SJCRH30 (cell line): ENCODE measurements around the gene PIH1D2. TPM values are rescaled to one million over a fixed set of nuclear protein-coding genes. Genes with fewer than 3 reads are reported as not detected.
"Not testable (repeated sequence)": the region's sequence is repeated elsewhere in the genome, so short reads cannot be mapped to it uniquely, and the experiment has no call there.

Experiments used
- DNase-seq, 2 experiments: peaks; one replicate each; pipeline ENCODE4 v3.0.0-alpha.2; 2015 to 2020
- H3K27ac ChIP-seq: fragments of 250-450 bp; sonication (Bioruptor Pico); 2 replicates; pipeline ENCODE4 v1.5.1; 2020; ENCODE audit warnings: mild to moderate bottlenecking, moderate library complexity
- H3K27me3 ChIP-seq: fragments of 250-450 bp; sonication (Bioruptor Pico); 2 replicates; pipeline ENCODE4 v1.5.1; 2020; ENCODE audit warnings: mild to moderate bottlenecking, moderate library complexity
- H3K36me3 ChIP-seq: fragments of 250-450 bp; sonication (Bioruptor Pico); 2 replicates; pipeline ENCODE4 v1.5.1; 2020; ENCODE audit warnings: mild to moderate bottlenecking, moderate library complexity
- H3K4me1 ChIP-seq: fragments of 250-450 bp; sonication (Bioruptor Pico); 2 replicates; pipeline ENCODE4 v1.5.1; 2020; ENCODE audit warnings: mild to moderate bottlenecking, moderate library complexity
- H3K4me3 ChIP-seq: fragments of 250-450 bp; sonication (Bioruptor Pico); 2 replicates; pipeline ENCODE4 v1.5.1; 2020; ENCODE audit warnings: mild to moderate bottlenecking, moderate library complexity
- H3K9me3 ChIP-seq: fragments of 250-450 bp; sonication (Bioruptor Pico); replicated peaks from 2 replicates; pipeline ENCODE4 v1.5.1; 2020; ENCODE audit warnings: mild to moderate bottlenecking, moderate library complexity
- total RNA-seq: library from RNA; depleted of rRNA; stranded (reverse); fragments of >200 nt; shearing (Covaris generic); gene quantifications from 2 replicates; pipeline ENCODE4 v1.2.3, GENCODE V29; 2014

Gene PIH1D2
- total RNA-seq, 1 experiment from 2014 or later: 0.99 TPM

- Histone ChIP-seq H3K27ac (peak within 1 kb of the TSS; percentile 75), H3K4me3 (peak within 1 kb of the TSS; percentile 94), H3K9me3 (no peaks in the 10 kb centered on the region), H3K36me3 (peaks cover 41% of the 10 kb centered on the region), H3K4me1 (peaks cover 7% of the 10 kb centered on the region; the same call in 1 of the 2 replicates), H3K27me3 (no peaks in the 10 kb centered on the region)
- peak; percentile 92 to 96 for DNase-seq
Observed at GRCh38 chr11:112086422-112087191, 12.8 kb upstream of the PIH1D2 start, which contains the start of the genes SDHD and TIMM8B. Gene SDHD (plus strand): TSS chr11:112086873. CDS start chr11:112086908, 35 bp downstream. Gene TIMM8B (minus strand): TSS chr11:112086756. CDS start chr11:112086723, 33 bp downstream.

- Histone ChIP-seq H3K4me3 (peak overlapping the region; percentile 94), H3K27ac (peak overlapping the region; percentile 75), H3K36me3 (peaks cover 35% of the 10 kb centered on the region), H3K4me1 (peaks cover 7% of the 10 kb centered on the region; the same call in 1 of the 2 replicates), H3K27me3 (no peaks in the 10 kb centered on the region), H3K9me3 (no peaks in the 10 kb centered on the region)
- DNase-seq: peak in 1 of 2 experiments; percentile 28
Observed at GRCh38 chr11:112085822-112086421, 12.1 kb upstream of the PIH1D2 start.

DNA sequence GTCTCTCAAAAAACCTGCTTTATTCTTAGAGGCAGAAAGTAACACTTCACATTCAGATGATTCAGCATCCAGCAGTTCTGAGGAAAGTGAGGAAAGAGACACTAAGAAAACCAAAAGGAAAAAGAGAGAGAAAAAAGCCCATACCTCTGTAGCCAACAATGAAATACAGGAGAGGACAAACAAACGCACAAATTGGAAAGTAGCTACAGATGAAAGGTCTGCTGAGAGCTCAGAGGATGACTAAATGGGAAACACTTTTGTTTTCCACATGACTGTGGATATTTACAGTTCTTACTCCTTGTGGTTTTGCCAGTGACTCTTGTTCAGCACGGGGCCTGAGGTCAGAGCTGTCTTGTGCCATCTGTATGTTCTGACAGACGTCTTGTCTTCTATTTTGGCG lies 8.9 kb upstream of the PIH1D2 start:
- Histone ChIP-seq H3K4me3 (no peak overlapping the region), H3K4me1 (peaks cover 7% of the 10 kb centered on the region; the same call in 1 of the 2 replicates), H3K27me3 (no peaks in the 10 kb centered on the region), H3K36me3 (peaks cover 32% of the 10 kb centered on the region), H3K9me3 (no peaks in the 10 kb centered on the region), H3K27ac (no peak overlapping the region)
- no peak for DNase-seq

- H3K4me3 ChIP-seq: no peak overlapping the region
- no peaks in the 10 kb centered on the region for H3K9me3 ChIP-seq
- H3K27me3 ChIP-seq: no peaks in the 10 kb centered on the region
- no peaks in the 10 kb centered on the region for H3K4me1 ChIP-seq
- H3K27ac ChIP-seq: no peak overlapping the region
- peaks cover 15% of the 10 kb centered on the region for H3K36me3 ChIP-seq
- no peak for DNase-seq
Observed at GRCh38 chr11:112062923-112063322, 10.9 kb downstream of the PIH1D2 start.

- Histone ChIP-seq H3K4me1 (no peaks in the 10 kb centered on the region), H3K27me3 (no peaks in the 10 kb centered on the region), H3K27ac (no peak overlapping the region), H3K4me3 (no peak overlapping the region), H3K9me3 (no peaks in the 10 kb centered on the region), H3K36me3 (peaks cover 30% of the 10 kb centered on the region)
- no peak for DNase-seq
Observed at GRCh38 chr11:112058103-112058502, 15.7 kb downstream of the PIH1D2 start.

- Histone ChIP-seq H3K4me1 (no peaks in the 10 kb centered on the region), H3K36me3 (peaks cover 30% of the 10 kb centered on the region), H3K4me3 (no peak overlapping the region), H3K27me3 (no peaks in the 10 kb centered on the region), H3K27ac (no peak overlapping the region), H3K9me3 (no peaks in the 10 kb centered on the region)
- no peak for DNase-seq
Observed at GRCh38 chr11:112057170-112057569, 16.6 kb downstream of the PIH1D2 start.

DNA sequence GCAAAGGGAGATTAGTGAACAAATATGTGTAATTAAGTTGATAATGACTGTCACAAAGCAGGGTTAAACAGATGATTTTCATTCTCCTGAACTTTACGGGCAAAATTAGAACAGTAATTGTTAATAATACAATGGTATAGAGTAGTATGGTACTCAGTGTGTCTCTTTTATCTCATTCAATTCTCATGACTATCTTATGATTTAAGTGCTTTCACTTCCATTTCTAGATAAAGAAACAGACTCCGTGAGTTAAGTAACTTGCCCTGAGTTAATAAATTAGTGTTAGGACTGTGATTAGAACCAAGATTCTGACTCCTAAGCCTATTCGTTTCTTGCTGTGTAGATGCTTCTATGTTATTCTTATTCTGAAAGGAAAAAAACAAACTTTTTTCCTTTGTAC lies 22.0 kb downstream of the PIH1D2 start:
- H3K27ac ChIP-seq: no peak overlapping the region
- DNase-seq: no peak
- peaks cover 40% of the 10 kb centered on the region for H3K36me3 ChIP-seq

GRCh38 chr11:112050721-112051120 lies 23.1 kb downstream of the PIH1D2 start:
- Histone ChIP-seq H3K36me3 (peaks cover 41% of the 10 kb centered on the region), H3K4me1 (no peaks in the 10 kb centered on the region), H3K4me3 (no peak overlapping the region), H3K9me3 (no peaks in the 10 kb centered on the region), H3K27me3 (no peaks in the 10 kb centered on the region), H3K27ac (no peak overlapping the region)
- no peak for DNase-seq

More for the DNA sequence above, 22.0 kb downstream of the PIH1D2 start:
- Histone ChIP-seq H3K27me3 (no peaks in the 10 kb centered on the region), H3K4me3 (no peak overlapping the region), H3K4me1 (no peaks in the 10 kb centered on the region), H3K9me3 (no peaks in the 10 kb centered on the region)

DNA sequence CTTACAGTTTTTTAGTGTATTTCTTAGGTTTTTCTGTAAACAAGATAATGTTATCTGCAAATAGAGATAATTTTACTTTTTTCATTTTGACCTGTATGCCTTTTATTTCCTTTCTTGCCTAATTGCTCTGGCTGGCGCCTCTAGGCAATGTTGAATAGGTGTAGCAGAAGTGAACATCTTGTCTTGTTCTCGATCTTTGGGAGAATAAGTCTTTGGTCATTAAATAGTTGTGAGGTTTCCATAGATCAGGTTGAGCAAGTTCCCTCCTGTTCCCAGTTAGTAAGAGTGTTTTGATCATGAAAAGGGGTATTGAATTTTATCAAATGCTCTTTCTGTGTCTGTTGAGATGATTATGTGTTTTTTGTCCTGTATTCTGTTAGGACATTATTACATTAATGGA lies 24.0 kb downstream of the PIH1D2 start:
- peaks cover 44% of the 10 kb centered on the region for H3K36me3 ChIP-seq
- no peaks in the 10 kb centered on the region for H3K9me3 ChIP-seq

GRCh38 chr11:112048256-112048655 lies 25.6 kb downstream of the PIH1D2 start:
- not testable (repeated sequence) for DNase-seq, H3K4me3 ChIP-seq, H3K9me3 ChIP-seq, H3K4me1 ChIP-seq, H3K27ac ChIP-seq, H3K27me3 ChIP-seq
- H3K36me3 ChIP-seq: peaks cover 39% of the 10 kb centered on the region

More for the DNA sequence above, 24.0 kb downstream of the PIH1D2 start:
- no peak overlapping the region for H3K4me3 ChIP-seq
- no peak overlapping the region for H3K27ac ChIP-seq
- DNase-seq: no peak
- no peaks in the 10 kb centered on the region for H3K27me3 ChIP-seq
- no peaks in the 10 kb centered on the region for H3K4me1 ChIP-seq

- H3K4me3 ChIP-seq, DNase-seq, H3K9me3 ChIP-seq, H3K4me1 ChIP-seq, H3K27me3 ChIP-seq, H3K27ac ChIP-seq: not testable (repeated sequence)
- peaks cover 35% of the 10 kb centered on the region for H3K36me3 ChIP-seq
Observed at GRCh38 chr11:112046647-112047046, 27.2 kb downstream of the PIH1D2 start.

- DNase-seq: no peak
- no peaks in the 10 kb centered on the region for H3K27me3 ChIP-seq
- peaks cover 41% of the 10 kb centered on the region for H3K36me3 ChIP-seq
- no peaks in the 10 kb centered on the region for H3K4me1 ChIP-seq
- H3K9me3 ChIP-seq: no peaks in the 10 kb centered on the region
- H3K27ac ChIP-seq: no peak overlapping the region
- no peak overlapping the region for H3K4me3 ChIP-seq
Observed at GRCh38 chr11:112044961-112045360, 28.9 kb downstream of the PIH1D2 start.

GRCh38 chr11:112042961-112043304 lies 30.9 kb downstream of the PIH1D2 start:
- no peaks in the 10 kb centered on the region for H3K27me3 ChIP-seq
- no peak overlapping the region for H3K4me3 ChIP-seq
- H3K4me1 ChIP-seq: no peaks in the 10 kb centered on the region
- H3K9me3 ChIP-seq: no peaks in the 10 kb centered on the region
- no peak for DNase-seq
- H3K27ac ChIP-seq: no peak overlapping the region
- H3K36me3 ChIP-seq: peaks cover 30% of the 10 kb centered on the region

- Histone ChIP-seq H3K4me1 (no peaks in the 10 kb centered on the region), H3K4me3 (no peak overlapping the region), H3K36me3 (peaks cover 28% of the 10 kb centered on the region), H3K27me3 (no peaks in the 10 kb centered on the region), H3K9me3 (no peaks in the 10 kb centered on the region), H3K27ac (no peak overlapping the region)
- peak in 1 of 2 experiments; percentile 6 for DNase-seq
Observed at GRCh38 chr11:112042161-112042960, 31.5 kb downstream of the PIH1D2 start.

GRCh38 chr11:112037527-112037926 lies 36.3 kb downstream of the PIH1D2 start:
- H3K4me1 ChIP-seq: no peaks in the 10 kb centered on the region
- no peak overlapping the region for H3K4me3 ChIP-seq
- no peak for DNase-seq
- H3K36me3 ChIP-seq: peaks cover 19% of the 10 kb centered on the region
- H3K27me3 ChIP-seq: no peaks in the 10 kb centered on the region
- no peak overlapping the region for H3K27ac ChIP-seq
- no peaks in the 10 kb centered on the region for H3K9me3 ChIP-seq
